Stimulated activated naive CD8-positive, alpha-beta T cell treated with anti-CD3 and anti-CD28 coated beads, Interleukin-15, Interleukin-2, amounts not matched to agents 100 U/mL and 50 U/mL, for 24 hours (primary cell): Measurements from ENCODE around the gene ARHGAP10.

Source experiments
- ATAC-seq: fragments of 150-1000 bp; cut with Tn5 transposase; one replicate; pipeline ENCODE4 v1.10.0; 2021
- DNase-seq: peaks from one replicate; pipeline ENCODE4 v3.0.0; 2021

Gene ARHGAP10

GRCh38 chr4:148093065-148093464, 361.2 kb downstream of the ARHGAP10 start:
- no peak for ATAC-seq

GRCh38 chr4:148094149-148094548, 362.3 kb downstream of the ARHGAP10 start:
- DNase-seq, result no peak
- ATAC-seq, result no peak

More at GRCh38 chr4:148093065-148093464, 361.2 kb downstream of the ARHGAP10 start:
- no peak for DNase-seq

DNA sequence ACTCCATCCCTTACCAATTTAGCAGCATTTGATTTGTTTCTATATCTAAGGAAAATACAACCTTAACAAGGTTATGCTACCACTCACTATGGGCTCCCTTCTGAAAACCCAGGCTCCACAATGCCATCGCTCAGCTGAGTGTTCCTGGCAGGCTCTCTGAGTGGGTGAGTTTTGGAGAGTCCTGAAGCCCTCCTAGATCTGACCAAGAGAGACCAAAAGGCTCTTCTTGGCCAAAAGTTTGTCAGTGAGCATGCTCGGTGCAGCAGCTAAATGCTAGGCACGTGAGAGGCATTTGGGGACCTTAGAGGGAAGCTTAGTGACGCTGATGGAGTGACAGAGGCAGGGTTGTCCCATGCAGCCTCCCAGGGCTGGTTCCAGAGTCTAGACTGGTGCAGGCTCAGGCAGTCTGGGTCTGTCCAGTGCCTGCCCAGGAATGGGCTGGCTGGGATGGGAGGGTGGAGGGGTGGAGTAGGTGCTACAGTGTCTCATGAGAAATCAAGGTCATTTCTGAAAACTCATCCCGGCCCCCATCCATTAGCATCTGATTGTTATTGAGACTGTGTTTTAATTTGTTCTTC, 363.5 kb downstream of the ARHGAP10 start:
- ATAC-seq, result no peak
- no peak for DNase-seq

- no peak for DNase-seq
- no peak for ATAC-seq
Measured at GRCh38 chr4:148097801-148098200, 365.9 kb downstream of the ARHGAP10 start.

- DNase-seq (no peak), ATAC-seq (peak; percentile 60)
Measured at GRCh38 chr4:148101235-148101634, 369.3 kb downstream of the ARHGAP10 start.

GRCh38 chr4:148101790-148102189, 369.9 kb downstream of the ARHGAP10 start:
- no peak for DNase-seq
- no peak for ATAC-seq

- ATAC-seq (no peak), DNase-seq (no peak)
Measured at GRCh38 chr4:148103597-148104355, 371.9 kb downstream of the ARHGAP10 start.

DNA sequence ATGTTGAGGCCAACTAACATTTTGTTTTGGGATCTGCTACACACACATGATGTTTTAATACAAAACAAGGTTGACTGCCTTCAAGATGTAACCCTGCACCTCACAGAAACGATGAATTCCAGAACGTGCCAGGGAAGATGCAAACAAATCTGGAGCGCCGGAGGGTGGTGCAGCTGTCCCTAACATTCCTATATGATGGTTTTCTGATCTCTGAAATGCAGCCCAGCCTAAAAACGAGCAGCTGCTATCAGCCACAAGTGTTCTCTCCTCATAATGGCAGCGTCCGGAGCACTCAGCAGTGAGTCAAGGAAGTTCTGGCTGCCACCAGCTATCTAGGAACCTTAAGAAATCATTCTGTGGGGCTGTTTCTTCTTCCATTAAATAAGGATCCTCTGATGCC, 376.9 kb downstream of the ARHGAP10 start:
- no peak for ATAC-seq
- no peak for DNase-seq

GRCh38 chr4:148109216-148109615, 377.3 kb downstream of the ARHGAP10 start:
- no peak for ATAC-seq

GRCh38 chr4:148110169-148110568, 378.3 kb downstream of the ARHGAP10 start:
- DNase-seq (no peak), ATAC-seq (no peak)

More at GRCh38 chr4:148109216-148109615, 377.3 kb downstream of the ARHGAP10 start:
- no peak for DNase-seq

DNA sequence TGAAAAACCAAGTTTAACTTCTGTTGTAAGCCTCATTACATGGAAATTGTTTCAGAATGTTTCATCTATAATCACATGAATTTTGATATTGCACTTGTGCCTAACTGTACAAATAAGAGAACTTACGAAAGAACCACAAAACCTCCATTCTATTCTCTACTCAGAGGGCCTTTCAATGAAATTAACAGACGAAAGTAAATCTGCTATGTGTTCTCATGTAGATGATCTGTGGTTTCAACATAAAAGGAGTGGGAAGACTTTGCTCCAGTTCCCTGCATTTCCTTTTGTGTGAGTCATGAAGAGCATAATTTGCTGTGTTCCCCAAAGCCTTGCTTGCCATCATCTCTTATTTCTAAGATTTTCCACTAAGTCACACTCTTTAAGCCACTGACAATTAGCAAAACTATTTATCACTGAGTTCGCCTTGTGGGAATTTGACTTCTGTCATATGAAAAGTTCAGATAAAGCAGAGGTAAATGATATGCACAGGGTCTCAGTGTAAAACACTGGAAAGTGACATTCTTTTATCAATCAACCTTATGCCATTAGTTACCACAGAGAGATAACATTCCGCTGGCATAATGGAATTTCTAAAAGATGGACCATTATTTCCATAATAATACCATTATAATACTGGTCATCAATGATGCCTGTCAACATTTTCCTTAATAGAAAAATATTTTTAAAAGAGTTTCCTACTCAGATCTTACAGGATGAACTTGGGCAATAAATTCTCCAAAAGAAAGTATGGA, 380.5 kb downstream of the ARHGAP10 start:
- ATAC-seq (peak; percentile 81), DNase-seq (no peak)

DNA sequence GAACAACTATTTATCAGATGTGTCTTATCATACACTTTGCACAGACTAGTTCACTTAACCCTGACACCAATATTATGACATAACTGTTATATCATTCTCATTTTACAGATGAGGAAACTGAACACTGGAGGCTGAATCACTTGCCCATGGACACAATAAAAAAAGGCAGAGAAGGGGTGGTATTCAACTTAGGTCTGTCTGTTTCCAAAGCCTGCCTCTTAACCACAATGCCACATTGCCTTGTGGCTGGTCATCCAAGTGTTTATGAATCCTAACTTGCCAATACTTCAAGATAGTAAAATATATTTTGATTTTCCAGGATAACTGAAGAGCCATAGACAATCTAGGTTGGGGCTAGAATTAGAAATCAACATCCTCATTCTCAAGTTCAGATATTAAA, 382.5 kb downstream of the ARHGAP10 start:
- DNase-seq (no peak), ATAC-seq (no peak)

DNA sequence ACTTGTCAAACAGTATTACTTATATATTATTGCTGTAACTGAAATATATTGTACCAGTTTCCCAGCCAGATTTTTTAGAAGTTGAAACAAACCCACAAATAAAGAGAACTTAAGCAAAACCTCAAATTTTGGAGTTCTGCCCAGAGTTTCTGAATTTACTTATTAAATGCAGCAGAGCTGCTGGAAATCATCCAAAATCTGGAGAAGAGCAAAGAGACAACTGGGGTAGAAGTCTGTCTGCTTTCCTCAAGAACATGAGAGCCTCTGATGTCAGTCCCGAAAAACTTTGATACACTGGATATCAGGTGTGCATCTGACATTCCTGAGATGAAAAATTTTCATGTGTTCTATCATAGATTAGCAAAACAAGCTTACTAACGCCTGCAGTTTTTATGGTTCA, 384.4 kb downstream of the ARHGAP10 start:
- no peak for DNase-seq
- ATAC-seq, result no peak

GRCh38 chr4:148116969-148117368, 385.1 kb downstream of the ARHGAP10 start:
- ATAC-seq (no peak), DNase-seq (no peak)

- no peak for ATAC-seq
- DNase-seq, result no peak
Measured at GRCh38 chr4:148118179-148118578, 386.3 kb downstream of the ARHGAP10 start.

- no peak for ATAC-seq
Measured at GRCh38 chr4:148118633-148119032, 386.7 kb downstream of the ARHGAP10 start.

GRCh38 chr4:148120216-148120615, 388.3 kb downstream of the ARHGAP10 start:
- DNase-seq, result no peak
- ATAC-seq, result no peak

More at GRCh38 chr4:148118633-148119032, 386.7 kb downstream of the ARHGAP10 start:
- no peak for DNase-seq
